Measurements from ENCODE around the gene TATDN2.

GRCh38 chr3:10317961-10318350 is 69.7 kb downstream of the TATDN2 start:
- TF ChIP-seq POLR2A (IDR thresholded peaks at IDR 0.05; ENCODE audit: low read depth, low read length): no peak
- no peak for TF ChIP-seq CTCF (IDR thresholded peaks at IDR 0.05; ENCODE audit: extremely low read depth in 1 of 2, insufficient read depth in 1 of 2, low read depth in 1 of 2, low read length in 2 of 2)
- no peak for TF ChIP-seq EZH2 (IDR thresholded peaks at IDR 0.05; ENCODE audit: borderline replicate concordance, low read depth, low read length, severe bottlenecking)
- TF ChIP-seq POLR2AphosphoS5 (IDR thresholded peaks at IDR 0.05; ENCODE audit: insufficient read depth, low read depth, low read length): no peak
- no peak for TF ChIP-seq JUN (IDR thresholded peaks at IDR 0.05; ENCODE audit: borderline replicate concordance, insufficient read depth, insufficient read length, low read depth)
- TF ChIP-seq GATA2 (IDR thresholded peaks at IDR 0.05; ENCODE audit: insufficient read depth, insufficient read length, low read depth, low read length): no peak
- TF ChIP-seq MAX (IDR thresholded peaks at IDR 0.05; ENCODE audit: insufficient read depth, insufficient read length): no peak
- TF ChIP-seq MYC (IDR thresholded peaks at IDR 0.05; ENCODE audit: low read depth, low read length): no peak
